Neutrophil (primary cell): ENCODE measurements around the gene LRRTM4.
"Not testable (repeated sequence)": the region's sequence is repeated elsewhere in the genome, so short reads cannot be mapped to it uniquely, and the experiment has no call there.

Source experiments
- H3K27ac ChIP-seq: fragments of 200-600 bp; sonication (generic); 2 replicates; pipeline ENCODE4 v1.5.1; 2016; ENCODE audit warnings: mild to moderate bottlenecking, moderate library complexity
- H3K27me3 ChIP-seq: fragments of 200-600 bp; sonication (generic); 2 replicates; pipeline ENCODE4 v1.6.0; 2016; ENCODE audit warnings: mild to moderate bottlenecking
- H3K36me3 ChIP-seq: fragments of 200-600 bp; sonication (generic); 2 replicates; pipeline ENCODE4 v1.5.1; 2017
- H3K4me1 ChIP-seq, 2 experiments: fragments of 200-600 bp in 1 of 2; sonication (generic) in 1 of 2; 1 replicate in 1 of 2; 2 replicates in 1 of 2; pipeline versions ENCODE4 v1.5.1 to v1.6.1; 2013 to 2016; ENCODE audit warnings: low read depth in 1 of 2, low read length in 1 of 2, mild to moderate bottlenecking in 1 of 2, moderate library complexity in 1 of 2; ENCODE audit not compliant: control insufficient read depth in 1 of 2, insufficient read depth in 1 of 2
- H3K4me3 ChIP-seq, 2 experiments: fragments of 200-600 bp in 1 of 2; sonication (generic) in 1 of 2; 1 replicate in 1 of 2; 2 replicates in 1 of 2; pipeline ENCODE4 v1.5.1; 2013 to 2016; ENCODE audit warnings: low read depth in 1 of 2, low read length in 1 of 2, mild to moderate bottlenecking in 1 of 2, moderate library complexity in 1 of 2
- H3K9me3 ChIP-seq: fragments of 200-600 bp; sonication (generic); 2 replicates; pipeline ENCODE4 v1.5.1; 2016
- TF ChIP-seq, protein P1 (sequence below): fragments of 200-600 bp; sonication (generic); IDR thresholded peaks from 2 replicates; pipeline ENCODE4 v1.5.1; 2016; ENCODE audit warnings: antibody characterized with exemption

LRRTM4 gene

DNA sequence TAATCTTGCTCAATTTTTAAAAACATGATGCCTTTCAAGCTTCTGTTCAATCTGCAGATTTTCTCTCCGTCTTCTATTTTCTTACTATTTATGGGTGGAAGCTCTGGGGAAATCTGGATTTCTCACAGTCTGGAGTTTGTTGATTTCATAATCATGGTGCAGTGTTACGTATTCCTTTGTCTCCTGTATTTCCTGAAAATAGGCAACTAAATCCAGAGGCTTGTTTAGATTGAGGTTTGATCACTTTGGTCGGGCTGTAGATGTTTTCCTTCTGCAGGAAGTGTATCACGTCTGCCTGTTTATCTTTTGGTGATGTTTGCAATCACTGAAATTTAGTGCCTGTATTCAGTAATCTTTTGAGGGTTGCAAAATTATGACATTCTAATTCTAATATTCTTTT is 487.7 kb downstream of the LRRTM4 start:
- H3K9me3 ChIP-seq, result no peaks in the 10 kb centered on the region
- H3K27ac ChIP-seq, result no peak overlapping the region
- no peaks in the 10 kb centered on the region for H3K27me3 ChIP-seq
- TF ChIP-seq, protein P1, sequence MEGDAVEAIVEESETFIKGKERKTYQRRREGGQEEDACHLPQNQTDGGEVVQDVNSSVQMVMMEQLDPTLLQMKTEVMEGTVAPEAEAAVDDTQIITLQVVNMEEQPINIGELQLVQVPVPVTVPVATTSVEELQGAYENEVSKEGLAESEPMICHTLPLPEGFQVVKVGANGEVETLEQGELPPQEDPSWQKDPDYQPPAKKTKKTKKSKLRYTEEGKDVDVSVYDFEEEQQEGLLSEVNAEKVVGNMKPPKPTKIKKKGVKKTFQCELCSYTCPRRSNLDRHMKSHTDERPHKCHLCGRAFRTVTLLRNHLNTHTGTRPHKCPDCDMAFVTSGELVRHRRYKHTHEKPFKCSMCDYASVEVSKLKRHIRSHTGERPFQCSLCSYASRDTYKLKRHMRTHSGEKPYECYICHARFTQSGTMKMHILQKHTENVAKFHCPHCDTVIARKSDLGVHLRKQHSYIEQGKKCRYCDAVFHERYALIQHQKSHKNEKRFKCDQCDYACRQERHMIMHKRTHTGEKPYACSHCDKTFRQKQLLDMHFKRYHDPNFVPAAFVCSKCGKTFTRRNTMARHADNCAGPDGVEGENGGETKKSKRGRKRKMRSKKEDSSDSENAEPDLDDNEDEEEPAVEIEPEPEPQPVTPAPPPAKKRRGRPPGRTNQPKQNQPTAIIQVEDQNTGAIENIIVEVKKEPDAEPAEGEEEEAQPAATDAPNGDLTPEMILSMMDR, result no peak
- H3K4me1 ChIP-seq, result no peaks in the 10 kb centered on the region
- H3K36me3 ChIP-seq, result no peaks in the 10 kb centered on the region
- no peak overlapping the region for H3K4me3 ChIP-seq

DNA sequence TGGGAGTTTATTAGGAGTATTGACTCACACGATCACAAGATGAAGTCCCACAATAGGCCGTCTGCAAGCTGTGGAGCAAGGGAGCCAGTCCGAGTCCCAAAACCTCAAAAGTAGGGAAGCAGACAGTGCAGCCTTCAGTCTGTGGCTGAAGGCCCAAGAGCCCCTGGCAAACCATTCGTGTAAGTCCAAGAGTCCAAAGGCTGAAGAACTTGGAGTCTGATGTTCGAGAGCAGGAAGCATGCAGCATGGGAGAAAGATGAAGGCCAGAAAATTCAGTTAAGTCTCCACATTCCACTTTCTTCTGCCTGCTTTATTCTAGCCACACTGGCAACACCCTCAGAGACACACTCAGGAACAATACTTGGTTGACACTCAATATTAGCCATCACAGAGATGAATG is 492.9 kb downstream of the LRRTM4 start:
- H3K27ac ChIP-seq, H3K36me3 ChIP-seq, H3K4me3 ChIP-seq, H3K27me3 ChIP-seq, H3K4me1 ChIP-seq, H3K9me3 ChIP-seq: not testable (repeated sequence)

DNA sequence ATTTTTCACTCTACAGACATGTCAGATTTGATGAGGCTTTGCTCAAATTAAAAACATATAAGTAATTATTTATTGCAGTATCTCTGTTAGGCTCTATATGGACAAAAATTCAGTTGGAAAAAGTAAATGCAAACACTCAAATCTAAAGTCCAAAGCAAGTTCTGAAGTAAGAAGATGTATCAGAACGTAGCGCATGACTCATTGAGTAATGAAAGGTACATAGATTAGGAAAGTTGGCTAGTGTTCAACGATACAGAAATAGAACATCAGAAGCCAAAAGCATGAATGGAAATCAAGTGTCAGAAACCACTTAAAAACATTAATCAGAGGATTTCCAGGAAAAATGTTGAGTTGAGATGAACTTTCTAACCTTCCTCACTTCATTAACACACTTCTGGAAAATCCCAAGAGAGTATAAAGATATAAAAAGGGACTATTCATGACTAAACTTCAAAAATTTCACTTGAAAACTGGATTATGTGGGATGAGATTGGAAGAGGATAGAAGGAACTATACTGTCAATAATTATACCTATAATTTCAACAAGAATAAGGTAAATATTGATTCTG is 494.1 kb downstream of the LRRTM4 start:
- Histone ChIP-seq H3K4me1 (no peaks in the 10 kb centered on the region), H3K4me3 (no peak overlapping the region), H3K9me3 (no peaks in the 10 kb centered on the region), H3K27ac (no peak overlapping the region), H3K27me3 (no peaks in the 10 kb centered on the region), H3K36me3 (no peaks in the 10 kb centered on the region)
- TF ChIP-seq, protein P1, result no peak

DNA sequence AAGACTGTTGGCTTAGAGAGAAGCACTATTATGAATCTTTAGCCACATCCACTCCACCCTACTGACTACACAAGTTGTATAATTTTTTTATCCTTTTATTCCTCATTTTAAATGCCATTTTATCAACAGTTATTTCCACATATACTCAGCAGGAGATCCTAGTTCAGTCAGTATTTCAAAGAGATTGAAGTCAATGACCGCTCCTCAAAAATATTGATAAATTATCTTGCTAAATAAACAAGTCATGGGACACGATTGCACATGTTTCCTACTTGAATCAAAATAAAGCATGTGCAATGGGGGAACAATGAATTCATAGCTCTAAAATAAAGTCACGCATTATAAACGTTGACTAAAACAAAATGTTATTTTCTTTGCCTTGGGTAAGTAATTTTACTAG is 496.5 kb downstream of the LRRTM4 start:
- H3K4me1 ChIP-seq, result no peaks in the 10 kb centered on the region
- no peaks in the 10 kb centered on the region for H3K9me3 ChIP-seq
- H3K27me3 ChIP-seq, result no peaks in the 10 kb centered on the region
- no peaks in the 10 kb centered on the region for H3K36me3 ChIP-seq
- no peak overlapping the region for H3K4me3 ChIP-seq
- TF ChIP-seq, protein P1, result no peak
- no peak overlapping the region for H3K27ac ChIP-seq

DNA sequence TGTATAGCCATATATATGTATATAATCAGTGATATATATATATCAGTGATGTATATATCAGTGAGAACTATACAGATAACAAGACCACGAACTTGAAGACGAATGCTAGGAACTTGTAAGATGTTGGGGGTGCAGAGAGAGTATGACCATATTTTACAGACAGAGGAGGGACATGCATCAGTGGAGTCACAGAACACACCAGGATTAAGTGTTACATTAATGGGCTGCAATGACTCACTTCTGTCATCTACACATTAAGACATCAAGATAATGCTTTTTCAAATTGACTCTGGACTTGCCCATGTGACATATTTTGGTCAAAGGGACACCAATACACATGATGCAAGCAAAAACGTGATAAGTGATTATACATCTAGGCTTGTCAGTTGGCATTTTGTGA is 501.0 kb downstream of the LRRTM4 start:
- TF ChIP-seq, protein P1, result no peak
- no peak overlapping the region for H3K4me3 ChIP-seq
- no peaks in the 10 kb centered on the region for H3K4me1 ChIP-seq
- no peaks in the 10 kb centered on the region for H3K36me3 ChIP-seq
- no peaks in the 10 kb centered on the region for H3K9me3 ChIP-seq
- no peaks in the 10 kb centered on the region for H3K27me3 ChIP-seq
- H3K27ac ChIP-seq, result no peak overlapping the region

DNA sequence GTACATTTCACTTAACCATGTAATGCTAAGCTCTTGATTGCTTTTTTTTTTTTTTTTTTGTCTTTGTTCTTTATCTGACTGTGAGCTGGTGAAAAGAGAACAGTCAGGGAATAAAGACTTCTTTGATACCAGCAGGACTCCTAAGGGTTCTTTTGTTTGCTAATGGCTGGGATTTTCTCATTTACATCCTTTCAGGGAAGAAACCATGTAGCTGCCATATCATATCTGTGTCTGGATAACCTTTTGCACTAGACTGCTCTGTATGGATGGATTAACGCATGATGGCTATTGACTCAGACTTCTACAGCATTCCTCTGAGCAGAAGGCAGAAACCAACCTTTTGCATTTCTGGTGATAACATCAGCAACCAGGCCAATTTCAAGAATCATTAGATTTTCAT is 504.0 kb downstream of the LRRTM4 start:
- H3K9me3 ChIP-seq, result no peaks in the 10 kb centered on the region
- H3K27me3 ChIP-seq, result no peaks in the 10 kb centered on the region
- no peaks in the 10 kb centered on the region for H3K4me1 ChIP-seq
- TF ChIP-seq, protein P1, result no peak
- no peak overlapping the region for H3K4me3 ChIP-seq
- no peak overlapping the region for H3K27ac ChIP-seq
- H3K36me3 ChIP-seq, result no peaks in the 10 kb centered on the region
